Liver (tissue), 9 donors: ENCODE data around the gene COL26A1. TPM values are rescaled to one million over a fixed set of nuclear protein-coding genes. Genes with fewer than 3 reads are reported as not detected.

ENCODE experiments used
- DNase-seq: peaks from one replicate; pipeline ENCODE4 v3.0.0-alpha.2; 2017; ENCODE audit warnings: low spot score
- H3K27ac ChIP-seq, 2 donors: one replicate each; pipeline ENCODE4 v1.7.0; 2013; ENCODE audit warnings: inconsistent platforms in 2 of 2, low read length in 2 of 2, control low read depth in 1 of 2, low read depth in 1 of 2, mild to moderate bottlenecking in 1 of 2
- H3K27me3 ChIP-seq, 4 donors: one replicate each; pipeline versions ENCODE4 v1.6.1 to v1.7.0; 2013; ENCODE audit warnings: low read length in 3 of 4, inconsistent platforms in 1 of 4, mild to moderate bottlenecking in 1 of 4, moderate library complexity in 1 of 4; ENCODE audit not compliant: control insufficient read depth in 4 of 4, insufficient read depth in 4 of 4
- H3K36me3 ChIP-seq, 4 donors: one replicate each; pipeline versions ENCODE4 v1.6.1 to v1.7.0; 2013; ENCODE audit warnings: low read length in 3 of 4, mild to moderate bottlenecking in 3 of 4, low read depth in 1 of 4, moderate library complexity in 1 of 4; ENCODE audit not compliant: control insufficient read depth in 4 of 4, insufficient read depth in 3 of 4
- H3K4me1 ChIP-seq, 4 donors: one replicate each; pipeline versions ENCODE4 v1.6.1 to v1.7.0; 2013; ENCODE audit warnings: low read length in 3 of 4, mild to moderate bottlenecking in 3 of 4, moderate library complexity in 1 of 4; ENCODE audit not compliant: control insufficient read depth in 4 of 4, insufficient read depth in 4 of 4
- H3K4me3 ChIP-seq, 3 donors: one replicate each; pipeline versions ENCODE4 v1.6.1 to v1.7.0; 2013; ENCODE audit warnings: low read length in 3 of 3, control low read depth in 1 of 3, low read depth in 1 of 3, mild to moderate bottlenecking in 1 of 3
- H3K9ac ChIP-seq, 2 donors: one replicate each; pipeline ENCODE4 v1.7.0; 2013; ENCODE audit warnings: low read length in 2 of 2, mild to moderate bottlenecking in 2 of 2, moderate library complexity in 2 of 2, control low read depth in 1 of 2, low read depth in 1 of 2
- H3K9me3 ChIP-seq, 4 donors: one replicate each; pipeline versions ENCODE4 v1.6.1 to v1.7.0; 2013; ENCODE audit warnings: low read length in 3 of 4; ENCODE audit not compliant: control insufficient read depth in 4 of 4
- EGR1 ChIP-seq, 2 donors: IDR thresholded peaks; 2 replicates each; pipeline ENCODE4 v1.6.1; 2016 to 2018; ENCODE audit warnings: antibody characterized with exemption in 2 of 2, low read depth in 2 of 2
- FOXA1 ChIP-seq: IDR thresholded peaks from 2 replicates; pipeline ENCODE4 v1.6.1; 2016; ENCODE audit warnings: antibody characterized with exemption
- HNF4A ChIP-seq, 2 donors: conservative IDR thresholded peaks; 2 replicates each; pipeline ENCODE4 v1.6.1; 2016; ENCODE audit warnings: antibody characterized with exemption in 2 of 2, mild to moderate bottlenecking in 2 of 2
- HNF4G ChIP-seq: IDR thresholded peaks from 2 replicates; pipeline ENCODE4 v1.6.1; 2016; ENCODE audit warnings: antibody characterized with exemption
- JUND ChIP-seq, 2 donors: IDR thresholded peaks; 2 replicates each; pipeline ENCODE4 v1.6.1; 2016; ENCODE audit warnings: antibody characterized with exemption in 2 of 2
- RAD21 ChIP-seq, 2 donors: IDR thresholded peaks; 2 replicates each; pipeline ENCODE4 v1.6.1; 2016; ENCODE audit warnings: antibody characterized with exemption in 2 of 2, mild to moderate bottlenecking in 2 of 2
- RXRA ChIP-seq, 2 donors: IDR thresholded peaks; 2 replicates each; pipeline ENCODE4 v1.6.1; 2017 to 2018; ENCODE audit warnings: antibody characterized with exemption in 2 of 2, mild to moderate bottlenecking in 1 of 2
- SP1 ChIP-seq: IDR thresholded peaks from 2 replicates; pipeline ENCODE4 v1.6.1; 2018; ENCODE audit warnings: antibody characterized with exemption, mild to moderate bottlenecking
- TAF1 ChIP-seq: conservative IDR thresholded peaks from 2 replicates; pipeline ENCODE4 v1.6.1; 2016; ENCODE audit warnings: antibody characterized with exemption, mild to moderate bottlenecking
- YY1 ChIP-seq: IDR thresholded peaks from 2 replicates; pipeline ENCODE4 v1.6.1; 2016; ENCODE audit warnings: antibody characterized with exemption, mild to moderate bottlenecking
- WGBS: extraction: QIAGEN DNeasy Blood & Tissue Kit; methylation state at CpG from one replicate; pipeline ENCODE4 v1.1.7; 2013; 5-methylcytosine and 5-hydroxymethylcytosine counted together
- polyA plus RNA-seq, 2 donors: library from polyadenylated mRNA; stranded (reverse) in 1 of 2; unstranded in 1 of 2; fragments of 200-250 nt in 1 of 2; fragments of >200 nt in 1 of 2; fragmentation: Nextera tagmentation in 1 of 2; extraction: Ambion mirVana in 1 of 2; gene quantifications; one replicate each; pipeline versions ENCODE4 v1.2.1 to v1.2.3, GENCODE V29; 2013 to 2015
- total RNA-seq, 2 donors: library from RNA; depleted of rRNA; stranded (reverse); fragments of >200 nt; gene quantifications; one replicate each; pipeline ENCODE4 v1.2.3, GENCODE V29; 2014
- TF ChIP-seq, protein P1 (sequence below): IDR thresholded peaks from 2 replicates; pipeline ENCODE4 v1.6.1; 2016; ENCODE audit warnings: antibody characterized with exemption
- TF ChIP-seq, protein P2 (sequence below): IDR thresholded peaks from 2 replicates; pipeline ENCODE4 v1.6.1; 2016; ENCODE audit warnings: antibody characterized with exemption
- TF ChIP-seq, protein P3 (sequence below): IDR thresholded peaks from 2 replicates; pipeline ENCODE4 v1.6.1; 2016; ENCODE audit warnings: antibody characterized with exemption, mild to moderate bottlenecking
- TF ChIP-seq, protein P4 (sequence below): IDR thresholded peaks from 2 replicates; pipeline ENCODE4 v1.6.1; 2016; ENCODE audit warnings: antibody characterized with exemption
- TF ChIP-seq, protein P5 (sequence below): fragments of 150-350 bp; IDR thresholded peaks from 2 replicates; pipeline ENCODE4 v1.5.1; 2017; ENCODE audit warnings: improper control_type of control experiment, low read depth, low read length; ENCODE audit not compliant: missing input control
- donor health status: healthy.
- donor health status: healthy.
- donor health status: healthy.
- donor health status: healthy.
- donor health status: healthy.

Gene COL26A1
- total and polyA plus RNA-seq, 4 donors, result 0.76 to 1.8 (median 0.96) TPM

DNA sequence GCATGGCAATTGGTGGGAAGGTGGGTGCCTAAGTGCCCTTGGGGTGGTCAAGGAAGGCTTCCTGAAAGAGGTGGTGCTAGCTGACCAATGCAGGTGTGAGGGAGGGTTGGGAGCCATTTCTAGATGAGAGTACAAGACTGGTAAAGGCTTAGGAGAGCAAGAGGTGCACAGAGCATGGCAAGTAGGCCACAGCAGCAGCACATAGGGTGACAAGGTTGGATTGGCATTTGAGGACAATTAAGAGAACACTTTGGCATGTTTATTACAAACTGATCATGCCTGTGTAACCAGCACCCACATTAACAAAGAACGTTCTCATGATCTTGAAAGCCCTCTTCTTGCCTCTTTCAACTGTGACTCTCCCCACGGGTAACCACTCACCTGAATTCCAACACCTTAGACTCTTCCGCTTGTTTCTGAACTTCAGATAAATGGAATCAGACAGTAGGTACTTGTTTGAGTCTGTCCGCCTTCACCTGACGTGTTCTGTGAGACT lies 158.8 kb downstream of the COL26A1 start:
- no peak for DNase-seq
- 89% methylated on average over 5 of the region's 5 CpGs for WGBS
- H3K4me3 ChIP-seq, result no peak overlapping the region
- H3K9me3 ChIP-seq, result no peaks in the 10 kb centered on the region
- H3K27me3 ChIP-seq, result no peaks in the 10 kb centered on the region
- TF ChIP-seq, protein P1, sequence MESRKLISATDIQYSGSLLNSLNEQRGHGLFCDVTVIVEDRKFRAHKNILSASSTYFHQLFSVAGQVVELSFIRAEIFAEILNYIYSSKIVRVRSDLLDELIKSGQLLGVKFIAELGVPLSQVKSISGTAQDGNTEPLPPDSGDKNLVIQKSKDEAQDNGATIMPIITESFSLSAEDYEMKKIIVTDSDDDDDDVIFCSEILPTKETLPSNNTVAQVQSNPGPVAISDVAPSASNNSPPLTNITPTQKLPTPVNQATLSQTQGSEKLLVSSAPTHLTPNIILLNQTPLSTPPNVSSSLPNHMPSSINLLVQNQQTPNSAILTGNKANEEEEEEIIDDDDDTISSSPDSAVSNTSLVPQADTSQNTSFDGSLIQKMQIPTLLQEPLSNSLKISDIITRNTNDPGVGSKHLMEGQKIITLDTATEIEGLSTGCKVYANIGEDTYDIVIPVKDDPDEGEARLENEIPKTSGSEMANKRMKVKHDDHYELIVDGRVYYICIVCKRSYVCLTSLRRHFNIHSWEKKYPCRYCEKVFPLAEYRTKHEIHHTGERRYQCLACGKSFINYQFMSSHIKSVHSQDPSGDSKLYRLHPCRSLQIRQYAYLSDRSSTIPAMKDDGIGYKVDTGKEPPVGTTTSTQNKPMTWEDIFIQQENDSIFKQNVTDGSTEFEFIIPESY, result no peak
- TF ChIP-seq TAF1, result no peak
- no peak for TF ChIP-seq RXRA (IDR thresholded peaks at IDR 0.05)
- no peak for TF ChIP-seq RAD21 (IDR thresholded peaks at IDR 0.05)
- H3K4me1 ChIP-seq, result no peaks in the 10 kb centered on the region
- H3K36me3 ChIP-seq, result no peaks in the 10 kb centered on the region
- H3K9ac ChIP-seq, result no peak overlapping the region
- no peak overlapping the region for H3K27ac ChIP-seq

DNA sequence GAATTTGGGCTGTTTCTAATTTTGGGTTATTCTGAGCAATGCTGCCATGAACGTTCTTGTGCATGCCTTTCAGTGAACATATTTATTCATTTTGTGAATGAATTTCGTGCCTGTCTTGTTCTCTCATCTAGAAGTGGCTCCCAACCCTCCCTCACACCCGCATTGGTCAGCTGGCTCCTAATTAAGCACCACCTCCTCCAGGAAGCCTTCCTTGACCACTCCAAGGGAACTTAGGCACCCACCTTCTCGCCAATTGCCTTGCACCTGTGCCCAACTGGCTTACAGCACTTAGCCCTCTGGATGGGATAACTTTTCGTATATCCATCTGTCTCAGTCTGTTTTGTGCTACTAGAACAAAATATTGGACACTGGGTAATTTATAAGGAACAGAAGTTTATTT lies 159.3 kb downstream of the COL26A1 start:
- no peaks in the 10 kb centered on the region for H3K9me3 ChIP-seq
- DNase-seq, result no peak
- TF ChIP-seq RAD21 (IDR thresholded peaks at IDR 0.05) (no peak), RXRA (IDR thresholded peaks at IDR 0.05) (no peak), FOXA1 (no peak), EGR1 (IDR thresholded peaks at IDR 0.05; ENCODE audit: low read depth in 2 of 2) (no peak), TAF1 (no peak), JUND (IDR thresholded peaks at IDR 0.05) (no peak), SP1 (no peak), HNF4G (no peak), HNF4A (conservative IDR thresholded peaks at IDR 0.05) (no peak), YY1 (no peak)
- TF ChIP-seq, protein P2, sequence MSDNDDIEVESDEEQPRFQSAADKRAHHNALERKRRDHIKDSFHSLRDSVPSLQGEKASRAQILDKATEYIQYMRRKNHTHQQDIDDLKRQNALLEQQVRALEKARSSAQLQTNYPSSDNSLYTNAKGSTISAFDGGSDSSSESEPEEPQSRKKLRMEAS, result no peak
- TF ChIP-seq, protein P3, sequence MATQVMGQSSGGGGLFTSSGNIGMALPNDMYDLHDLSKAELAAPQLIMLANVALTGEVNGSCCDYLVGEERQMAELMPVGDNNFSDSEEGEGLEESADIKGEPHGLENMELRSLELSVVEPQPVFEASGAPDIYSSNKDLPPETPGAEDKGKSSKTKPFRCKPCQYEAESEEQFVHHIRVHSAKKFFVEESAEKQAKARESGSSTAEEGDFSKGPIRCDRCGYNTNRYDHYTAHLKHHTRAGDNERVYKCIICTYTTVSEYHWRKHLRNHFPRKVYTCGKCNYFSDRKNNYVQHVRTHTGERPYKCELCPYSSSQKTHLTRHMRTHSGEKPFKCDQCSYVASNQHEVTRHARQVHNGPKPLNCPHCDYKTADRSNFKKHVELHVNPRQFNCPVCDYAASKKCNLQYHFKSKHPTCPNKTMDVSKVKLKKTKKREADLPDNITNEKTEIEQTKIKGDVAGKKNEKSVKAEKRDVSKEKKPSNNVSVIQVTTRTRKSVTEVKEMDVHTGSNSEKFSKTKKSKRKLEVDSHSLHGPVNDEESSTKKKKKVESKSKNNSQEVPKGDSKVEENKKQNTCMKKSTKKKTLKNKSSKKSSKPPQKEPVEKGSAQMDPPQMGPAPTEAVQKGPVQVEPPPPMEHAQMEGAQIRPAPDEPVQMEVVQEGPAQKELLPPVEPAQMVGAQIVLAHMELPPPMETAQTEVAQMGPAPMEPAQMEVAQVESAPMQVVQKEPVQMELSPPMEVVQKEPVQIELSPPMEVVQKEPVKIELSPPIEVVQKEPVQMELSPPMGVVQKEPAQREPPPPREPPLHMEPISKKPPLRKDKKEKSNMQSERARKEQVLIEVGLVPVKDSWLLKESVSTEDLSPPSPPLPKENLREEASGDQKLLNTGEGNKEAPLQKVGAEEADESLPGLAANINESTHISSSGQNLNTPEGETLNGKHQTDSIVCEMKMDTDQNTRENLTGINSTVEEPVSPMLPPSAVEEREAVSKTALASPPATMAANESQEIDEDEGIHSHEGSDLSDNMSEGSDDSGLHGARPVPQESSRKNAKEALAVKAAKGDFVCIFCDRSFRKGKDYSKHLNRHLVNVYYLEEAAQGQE, result no peak
- TF ChIP-seq, protein P4, sequence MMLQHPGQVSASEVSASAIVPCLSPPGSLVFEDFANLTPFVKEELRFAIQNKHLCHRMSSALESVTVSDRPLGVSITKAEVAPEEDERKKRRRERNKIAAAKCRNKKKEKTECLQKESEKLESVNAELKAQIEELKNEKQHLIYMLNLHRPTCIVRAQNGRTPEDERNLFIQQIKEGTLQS, result no peak
- TF ChIP-seq, protein P1, result no peak
- TF ChIP-seq, protein P5, sequence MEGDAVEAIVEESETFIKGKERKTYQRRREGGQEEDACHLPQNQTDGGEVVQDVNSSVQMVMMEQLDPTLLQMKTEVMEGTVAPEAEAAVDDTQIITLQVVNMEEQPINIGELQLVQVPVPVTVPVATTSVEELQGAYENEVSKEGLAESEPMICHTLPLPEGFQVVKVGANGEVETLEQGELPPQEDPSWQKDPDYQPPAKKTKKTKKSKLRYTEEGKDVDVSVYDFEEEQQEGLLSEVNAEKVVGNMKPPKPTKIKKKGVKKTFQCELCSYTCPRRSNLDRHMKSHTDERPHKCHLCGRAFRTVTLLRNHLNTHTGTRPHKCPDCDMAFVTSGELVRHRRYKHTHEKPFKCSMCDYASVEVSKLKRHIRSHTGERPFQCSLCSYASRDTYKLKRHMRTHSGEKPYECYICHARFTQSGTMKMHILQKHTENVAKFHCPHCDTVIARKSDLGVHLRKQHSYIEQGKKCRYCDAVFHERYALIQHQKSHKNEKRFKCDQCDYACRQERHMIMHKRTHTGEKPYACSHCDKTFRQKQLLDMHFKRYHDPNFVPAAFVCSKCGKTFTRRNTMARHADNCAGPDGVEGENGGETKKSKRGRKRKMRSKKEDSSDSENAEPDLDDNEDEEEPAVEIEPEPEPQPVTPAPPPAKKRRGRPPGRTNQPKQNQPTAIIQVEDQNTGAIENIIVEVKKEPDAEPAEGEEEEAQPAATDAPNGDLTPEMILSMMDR, result no peak
- H3K4me1 ChIP-seq, result no peaks in the 10 kb centered on the region
- no peak overlapping the region for H3K9ac ChIP-seq
- H3K27me3 ChIP-seq, result no peaks in the 10 kb centered on the region
- no peaks in the 10 kb centered on the region for H3K36me3 ChIP-seq
- no peak overlapping the region for H3K27ac ChIP-seq
- no peak overlapping the region for H3K4me3 ChIP-seq
- WGBS, result 82% methylated on average over 5 of the region's 5 CpGs
